DMS 273 (cell line): ENCODE data around the gene FASTK.

Experiments used
- DNase-seq: peaks from one replicate; lab custom pipeline; 2025; ENCODE audit not compliant: unreplicated experiment; lab: John Stamatoyannopoulos, UW

FASTK gene

DNA sequence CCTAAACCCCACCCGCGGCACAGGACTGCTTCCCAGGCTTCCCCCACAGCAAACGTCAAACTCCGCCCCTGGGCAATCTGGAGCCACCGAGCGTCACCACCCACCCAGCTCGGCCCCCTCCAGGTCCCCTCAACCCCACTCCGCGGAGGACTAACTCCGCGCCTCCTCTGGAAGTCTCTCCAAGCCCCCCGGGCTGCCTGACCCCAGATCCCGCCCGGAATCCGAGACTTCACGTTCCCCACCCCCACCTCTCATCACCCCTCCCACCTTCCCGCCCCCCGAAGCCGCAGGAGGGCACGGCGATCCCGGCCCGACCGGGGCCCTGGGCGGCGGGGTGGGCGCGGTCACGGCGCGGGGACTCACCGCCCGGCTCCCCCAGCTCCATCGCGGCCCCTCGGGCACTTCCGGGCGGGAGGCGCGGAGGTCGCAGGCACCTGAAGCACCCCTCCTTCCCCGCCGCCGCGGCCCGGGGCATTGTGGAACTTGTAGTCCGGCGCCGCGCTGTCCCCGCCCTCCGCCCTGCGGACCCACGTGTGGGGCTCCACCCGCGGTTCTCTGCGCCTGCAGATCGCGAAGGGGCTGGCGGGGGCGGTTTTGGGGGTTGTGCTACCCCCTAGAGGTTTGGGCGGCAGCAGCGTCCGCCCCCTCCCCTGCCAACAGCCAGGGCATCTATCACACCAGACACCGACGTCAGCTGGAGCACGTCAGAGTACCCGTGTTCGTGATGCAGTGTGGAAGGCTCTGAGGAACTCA, 2.6 kb upstream of the FASTK start, which contains the start of gene TMUB1:
Gene TMUB1 (minus strand): TSS at position 423 of the 753 bp plus-strand sequence. CDS start 930 bp downstream, outside the sequence.
- peak; percentile 91 for DNase-seq

- no peak for DNase-seq
Measured at GRCh38 chr7:151082141-151083070, 1.8 kb upstream of the FASTK start.

GRCh38 chr7:151081170-151082101, 827 bp upstream of the FASTK start:
- peak; percentile 85 for DNase-seq

- peak; percentile 68 for DNase-seq
Measured at GRCh38 chr7:151080067-151080521, 515 bp downstream of the FASTK start.

GRCh38 chr7:151079199-151079910, 1.3 kb downstream of the FASTK start:
- DNase-seq, result no peak

- no peak for DNase-seq
Measured at GRCh38 chr7:151078233-151079040, 2.2 kb downstream of the FASTK start.

- no peak for DNase-seq
Measured at GRCh38 chr7:151077705-151078232, 2.8 kb downstream of the FASTK start.

DNA sequence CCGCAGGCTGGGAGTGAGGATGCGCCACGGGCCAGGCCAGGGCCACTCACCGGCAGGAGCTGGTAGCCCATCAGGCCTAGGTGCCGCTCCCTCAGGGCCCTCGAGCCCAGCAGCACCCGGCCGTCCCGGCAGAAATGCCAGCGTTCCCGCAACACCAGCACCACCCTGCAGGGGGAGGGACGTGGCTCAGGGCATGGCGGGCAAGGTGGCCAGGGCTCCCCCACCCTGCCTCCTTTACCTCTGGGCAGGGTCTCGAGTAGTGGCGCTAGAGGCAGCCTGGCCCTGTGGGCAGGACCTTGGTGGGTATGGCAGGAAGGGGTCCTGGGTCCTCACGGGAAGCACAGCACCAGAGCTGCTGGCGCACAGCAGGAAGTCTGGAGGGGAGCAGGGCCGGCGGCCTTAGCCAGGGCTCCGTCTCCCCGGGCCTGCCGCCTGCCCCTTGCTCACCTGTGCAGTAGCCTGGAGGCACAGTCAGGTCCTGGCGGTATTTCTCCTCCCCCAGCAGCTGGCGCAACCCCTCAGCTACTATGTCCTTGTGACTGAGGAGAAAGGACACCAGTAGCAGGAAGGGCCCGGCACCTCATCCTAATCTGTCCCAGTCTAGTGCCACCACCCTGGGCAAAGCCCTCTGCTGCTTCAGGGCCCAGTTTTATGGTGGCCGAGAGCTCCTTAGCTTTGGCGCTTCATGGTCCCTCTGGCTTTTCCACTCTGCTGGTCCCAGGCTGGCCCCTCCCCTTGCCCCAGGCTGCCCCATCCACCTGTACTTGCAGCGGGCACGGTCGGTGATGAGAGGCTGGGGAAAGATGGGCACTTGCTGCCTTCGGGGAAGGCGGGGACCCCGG, 3.5 kb downstream of the FASTK start:
- peak; percentile 72 for DNase-seq

DNA sequence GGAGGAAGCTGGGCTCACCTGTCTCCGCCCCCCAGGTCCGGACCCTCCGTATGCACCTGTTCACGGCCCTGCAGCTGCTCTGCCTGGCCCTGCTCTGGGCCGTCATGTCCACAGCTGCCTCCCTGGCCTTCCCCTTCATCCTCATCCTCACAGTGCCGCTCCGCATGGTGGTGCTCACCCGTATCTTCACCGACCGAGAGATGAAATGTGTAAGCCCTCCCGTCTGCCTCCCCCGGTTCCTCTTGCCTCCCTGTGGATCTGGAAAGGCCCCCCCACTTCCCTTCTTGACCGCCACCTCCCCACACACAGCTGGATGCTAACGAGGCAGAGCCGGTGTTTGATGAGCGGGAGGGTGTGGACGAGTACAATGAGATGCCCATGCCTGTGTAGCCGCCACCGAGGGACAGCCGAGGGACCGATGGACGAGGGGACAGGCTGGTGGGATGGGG, 4.6 kb downstream of the FASTK start:
- DNase-seq, result no peak

GRCh38 chr7:151075662-151075971, 5.0 kb downstream of the FASTK start:
- DNase-seq, result no peak

DNA sequence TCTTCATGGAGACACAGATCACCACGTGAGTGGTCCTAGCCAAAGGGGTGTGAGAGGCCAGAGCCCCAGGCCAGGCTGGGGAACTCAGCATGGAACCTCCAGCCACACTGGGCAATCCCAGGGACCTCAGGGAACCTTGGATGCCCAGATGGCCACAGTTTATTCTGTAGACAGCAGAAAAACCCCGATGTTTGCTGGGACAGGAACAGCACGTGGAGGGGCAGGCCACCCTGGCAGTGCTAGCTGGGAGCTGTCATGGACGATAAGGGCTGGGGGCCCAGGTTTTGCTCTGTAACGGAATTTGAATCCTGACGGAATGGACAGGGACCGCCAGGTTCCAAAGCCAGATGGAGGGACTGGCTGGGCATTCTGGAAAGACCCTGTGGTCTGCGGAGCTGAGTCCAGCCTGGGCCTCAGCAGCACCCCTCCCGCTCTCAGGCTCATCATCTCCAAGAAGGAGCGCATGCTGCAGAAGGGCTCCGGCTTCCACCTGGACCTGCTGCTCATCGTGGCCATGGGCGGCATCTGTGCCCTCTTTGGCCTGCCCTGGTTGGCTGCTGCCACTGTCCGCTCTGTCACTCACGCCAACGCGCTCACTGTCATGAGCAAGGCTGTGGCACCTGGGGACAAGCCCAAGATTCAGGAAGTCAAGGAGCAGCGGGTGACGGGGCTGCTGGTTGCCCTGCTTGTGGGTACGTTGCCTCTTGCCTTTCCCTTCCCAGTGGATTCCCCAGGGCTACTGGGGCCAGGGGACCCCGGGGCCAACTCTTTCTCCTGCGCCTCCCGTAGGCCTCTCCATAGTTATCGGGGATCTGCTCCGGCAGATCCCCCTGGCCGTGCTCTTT, 5.6 kb downstream of the FASTK start:
- no peak for DNase-seq

DNA sequence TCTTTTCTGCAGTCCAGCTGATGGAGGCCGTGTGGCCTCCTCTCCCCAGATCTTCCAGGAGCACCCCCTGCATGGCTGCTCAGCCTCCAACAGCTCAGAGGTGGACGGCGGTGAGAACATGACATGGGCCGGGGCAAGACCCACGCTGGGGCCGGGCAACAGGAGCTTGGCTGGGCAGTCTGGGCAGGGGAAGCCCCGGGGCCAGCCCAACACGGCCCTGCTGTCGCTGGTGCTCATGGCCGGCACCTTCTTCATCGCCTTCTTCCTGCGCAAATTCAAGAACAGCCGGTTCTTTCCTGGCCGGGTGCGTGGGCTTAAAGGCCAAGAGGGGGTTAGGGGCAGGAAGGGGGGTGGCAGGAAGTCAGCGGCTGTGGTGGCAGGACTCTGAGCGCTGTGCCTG, 6.6 kb downstream of the FASTK start:
- no peak for DNase-seq

DNA sequence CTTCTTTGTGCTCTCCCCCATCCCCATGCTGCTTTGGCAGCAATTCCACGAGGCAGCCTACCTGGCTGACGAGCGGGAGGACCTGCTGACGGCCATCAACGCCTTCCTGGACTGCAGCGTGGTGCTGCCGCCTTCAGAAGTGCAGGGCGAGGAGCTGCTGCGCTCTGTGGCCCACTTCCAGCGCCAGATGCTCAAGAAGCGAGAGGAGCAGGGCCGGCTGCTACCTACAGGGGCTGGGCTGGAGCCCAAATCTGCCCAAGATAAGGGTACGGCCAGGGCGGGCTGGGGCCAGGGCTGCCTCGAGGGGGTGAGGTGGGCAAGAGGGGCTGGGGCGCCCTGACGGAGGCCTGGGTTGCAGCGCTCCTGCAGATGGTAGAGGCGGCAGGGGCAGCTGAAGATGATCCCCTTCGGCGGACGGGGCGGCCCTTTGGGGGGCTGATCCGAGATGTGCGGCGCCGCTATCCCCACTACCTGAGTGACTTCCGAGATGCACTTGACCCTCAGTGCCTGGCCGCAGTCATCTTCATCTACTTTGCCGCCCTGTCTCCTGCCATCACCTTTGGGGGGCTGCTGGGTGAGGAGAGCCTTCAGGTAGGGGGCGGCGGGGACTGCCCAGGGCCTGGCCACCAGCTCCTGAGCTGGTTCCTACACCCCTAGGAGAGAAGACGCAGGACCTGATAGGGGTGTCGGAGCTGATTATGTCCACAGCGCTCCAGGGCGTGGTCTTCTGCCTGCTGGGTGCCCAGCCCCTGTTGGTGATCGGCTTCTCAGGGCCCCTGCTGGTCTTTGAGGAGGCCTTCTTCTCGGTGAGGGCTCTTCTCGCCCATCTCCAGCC, 9.4 kb downstream of the FASTK start:
- DNase-seq, result no peak

- DNase-seq, result no peak
Measured at GRCh38 chr7:151070574-151070960, 10.0 kb downstream of the FASTK start.

DNA sequence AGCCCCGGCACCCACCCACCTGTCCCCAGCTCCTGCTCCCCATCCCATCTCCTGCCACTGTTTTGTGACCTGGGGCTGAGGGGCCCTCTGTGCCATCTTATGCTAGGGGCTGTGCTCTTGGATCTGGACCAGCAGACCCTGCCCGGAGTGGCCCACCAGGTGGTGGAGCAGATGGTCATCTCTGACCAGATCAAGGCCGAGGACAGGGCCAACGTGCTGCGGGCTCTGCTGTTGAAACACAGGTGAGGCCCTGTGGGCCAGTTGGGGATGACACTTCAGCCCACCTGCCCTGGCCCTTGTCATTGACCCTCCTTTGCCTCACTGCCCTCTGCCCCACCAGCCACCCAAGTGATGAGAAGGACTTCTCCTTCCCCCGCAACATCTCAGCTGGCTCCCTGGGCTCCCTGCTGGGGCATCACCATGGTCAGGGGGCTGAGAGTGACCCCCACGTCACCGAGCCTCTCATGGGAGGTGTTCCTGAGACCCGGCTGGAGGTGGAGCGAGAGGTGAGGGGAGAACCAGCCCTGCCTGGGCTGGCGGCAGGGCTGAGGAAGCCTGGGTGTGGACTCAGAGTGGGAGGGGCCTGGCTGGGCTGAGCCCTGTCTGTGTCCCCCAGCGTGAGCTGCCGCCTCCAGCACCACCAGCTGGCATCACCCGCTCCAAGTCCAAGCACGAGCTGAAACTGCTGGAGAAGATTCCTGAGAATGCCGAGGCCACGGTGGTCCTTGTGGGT, 10.6 kb downstream of the FASTK start:
- DNase-seq, result no peak
